GM18502 (cell line): ENCODE results near the gene MTTP.

ENCODE experiments used
- ATAC-seq: cut with Tn5 transposase; IDR thresholded peaks from one replicate; pipeline ENCODE4 v1.9.1; 2021; ENCODE audit warnings: mild to moderate bottlenecking; ENCODE audit not compliant: unreplicated experiment, poor library complexity

The MTTP gene

DNA sequence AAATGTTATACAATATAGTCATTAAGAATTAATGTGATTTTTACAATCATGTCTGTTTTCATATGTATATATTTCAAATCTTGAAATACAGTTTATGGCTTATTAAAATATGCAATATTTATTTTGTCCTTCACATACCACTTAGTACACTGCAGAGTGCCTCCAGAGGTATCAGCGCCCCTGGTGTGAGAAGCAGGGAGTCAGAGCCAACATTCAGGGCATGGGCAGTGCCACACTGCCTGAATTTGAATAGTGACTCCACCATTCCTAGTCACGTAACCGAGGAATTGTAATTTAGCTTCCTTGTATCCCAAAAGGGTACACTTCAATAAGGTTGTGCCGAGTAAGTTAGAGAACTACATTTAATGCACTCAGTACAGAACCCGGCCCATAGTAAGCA lies 87.3 kb downstream of the MTTP start:
- ATAC-seq = no peak

DNA sequence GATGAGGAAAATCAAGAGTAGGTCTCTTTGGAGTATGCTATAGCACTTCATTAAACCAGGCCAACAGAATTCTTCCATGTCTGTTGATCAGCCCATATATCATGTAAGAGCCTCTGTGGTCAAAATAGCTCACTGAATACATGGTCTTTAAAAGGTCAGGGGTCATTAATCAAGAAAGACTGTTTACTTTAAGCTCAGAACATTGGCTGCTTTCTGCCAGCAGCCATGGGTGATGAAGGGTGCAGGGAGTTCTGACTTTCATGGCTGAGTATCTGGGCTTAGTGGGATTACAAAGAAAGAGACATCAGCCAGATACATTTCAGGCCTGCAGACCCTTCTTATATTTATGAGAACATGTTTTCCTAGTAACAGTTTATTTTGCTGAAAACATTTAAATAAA lies 90.1 kb downstream of the MTTP start:
- no peak for ATAC-seq

DNA sequence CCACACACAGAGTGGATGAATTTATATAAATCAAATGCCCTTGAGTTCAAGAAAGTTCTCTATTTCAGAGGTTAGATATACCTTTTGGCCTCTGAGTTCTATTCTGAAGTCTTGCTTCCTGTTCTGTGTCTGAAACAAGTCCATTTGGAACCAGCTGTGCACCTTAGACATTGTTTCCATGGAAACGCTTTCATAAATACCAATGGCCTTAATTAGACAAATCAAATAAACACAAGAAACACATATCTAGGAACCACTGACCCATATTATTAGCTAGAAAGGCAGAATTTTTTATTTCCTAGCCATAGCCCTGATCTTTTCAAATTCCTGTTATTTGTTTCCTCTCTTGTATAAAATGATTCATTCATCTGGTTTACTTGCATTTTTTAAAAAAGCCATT lies 91.4 kb downstream of the MTTP start:
- no peak for ATAC-seq

DNA sequence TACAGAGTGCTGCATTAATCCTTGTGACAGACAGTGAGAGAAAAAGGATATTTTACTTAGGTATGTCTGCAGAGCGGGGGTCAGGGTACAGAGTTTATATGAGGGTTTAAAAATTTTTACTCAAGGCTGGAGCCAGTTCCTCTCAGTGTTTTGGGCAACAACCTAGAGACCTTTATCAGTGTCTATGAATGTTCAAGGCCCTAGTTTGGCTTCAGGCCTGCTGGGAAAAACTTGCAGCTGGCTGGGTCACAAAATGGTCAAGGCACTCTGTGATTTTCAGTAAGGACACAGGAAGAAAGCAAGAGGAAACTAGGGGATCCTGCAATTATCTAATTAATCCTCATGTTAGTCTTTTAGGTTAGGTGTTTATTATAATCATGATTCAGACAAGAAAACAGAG lies 93.8 kb downstream of the MTTP start:
- no peak for ATAC-seq

DNA sequence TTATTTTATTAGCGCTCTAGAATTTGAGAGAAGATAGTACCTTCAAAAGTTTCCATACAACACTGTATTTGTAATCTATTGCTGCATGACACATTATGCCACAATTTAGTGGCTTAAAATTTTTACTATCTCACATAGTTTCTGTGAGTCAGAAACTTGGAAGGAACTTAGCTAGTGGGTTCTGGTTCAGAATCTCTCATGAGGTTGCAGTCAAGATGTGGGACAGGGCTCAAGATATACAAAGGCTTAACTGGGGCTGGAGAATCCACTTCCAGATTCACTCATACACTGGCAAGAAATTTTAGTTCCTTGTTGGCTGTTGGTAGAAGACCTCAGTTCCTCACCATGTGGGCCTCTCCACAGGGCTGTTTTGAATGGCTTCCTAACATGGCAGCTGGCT lies 94.5 kb downstream of the MTTP start:
- ATAC-seq = no peak

DNA sequence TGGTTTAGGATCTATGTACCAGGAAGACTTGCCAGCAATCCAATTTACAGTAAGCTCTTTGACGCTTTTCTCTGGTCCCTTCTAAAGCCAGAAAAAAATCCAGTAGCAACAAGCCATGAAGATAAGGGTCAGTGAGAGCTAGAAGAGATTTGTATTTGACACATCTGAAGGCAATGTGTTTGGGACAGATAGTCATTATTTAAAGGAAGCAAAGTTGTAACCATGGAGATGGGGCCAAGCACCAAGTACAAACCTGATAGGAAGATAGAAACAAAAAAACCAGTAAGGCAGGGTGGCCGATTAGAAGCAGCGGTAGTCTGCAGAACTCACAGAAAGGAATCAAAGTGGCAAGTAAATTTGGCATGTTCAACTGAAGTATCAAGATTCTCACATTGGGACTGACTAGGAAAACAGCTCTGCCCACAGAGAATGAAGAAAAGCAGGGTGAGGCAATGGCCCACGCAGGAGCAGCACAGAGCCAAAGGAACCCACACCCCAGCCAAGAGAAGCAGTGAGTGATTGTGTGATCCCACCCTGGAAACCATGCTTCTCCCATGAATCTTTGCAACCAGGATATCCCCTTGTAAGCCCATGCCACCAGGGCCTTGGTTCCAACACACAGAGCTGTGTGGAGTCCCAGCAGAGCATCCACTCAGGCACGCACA lies 95.9 kb downstream of the MTTP start:
- ATAC-seq = no peak
